Esophagus muscularis mucosa (tissue), 4 donors: ENCODE results near the gene ZNRF2.

ENCODE experiments used
- CTCF ChIP-seq, 3 experiments: fragments of 200-600 bp in 2 of 3; fragments of 450-650 bp in 1 of 3; sonication (generic) in 2 of 3; IDR thresholded peaks; one replicate each; pipeline ENCODE4 v1.5.1; 2017 to 2019; ENCODE audit warnings: antibody characterized with exemption in 3 of 3, mild to moderate bottlenecking in 2 of 3, moderate library complexity in 1 of 3
- EP300 ChIP-seq: sonication (generic); formaldehyde crosslinking; IDR thresholded peaks from one replicate; pipeline ENCODE4 v1.6.1; 2017; ENCODE audit warnings: antibody characterized with exemption
- POLR2A ChIP-seq: fragments of 450-650 bp; IDR thresholded peaks from one replicate; pipeline ENCODE4 v1.6.1; 2017; ENCODE audit warnings: antibody characterized with exemption, moderate library complexity, mild to moderate bottlenecking, low read depth
- POLR2AphosphoS5 ChIP-seq, 2 donors: sonication (generic); formaldehyde crosslinking; IDR thresholded peaks; one replicate each; pipeline ENCODE4 v1.6.1; 2017; ENCODE audit warnings: antibody characterized with exemption in 2 of 2

DNA sequence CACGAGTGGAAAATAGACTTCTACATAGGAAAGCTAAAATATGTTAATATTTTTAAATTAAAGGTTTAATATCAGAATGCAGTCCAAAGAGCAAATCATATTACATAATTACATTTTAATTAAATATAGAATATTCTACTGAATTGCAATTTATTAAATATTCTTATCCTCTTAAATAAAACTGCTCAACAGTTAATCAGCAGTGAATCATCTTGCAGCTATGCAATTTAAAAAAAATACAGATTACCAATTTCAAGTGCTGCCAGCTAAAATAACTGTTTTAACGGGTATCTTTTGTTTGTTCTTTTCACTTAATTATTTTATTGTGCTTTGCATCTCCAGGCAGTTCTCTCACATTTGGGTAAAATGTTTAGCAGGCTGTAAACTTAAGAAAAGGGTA is 82.2 kb downstream of the ZNRF2 start:
- no peak for TF ChIP-seq CTCF (IDR thresholded peaks at IDR 0.05)
- TF ChIP-seq EP300, result no peak
- TF ChIP-seq POLR2A, result no peak
- no peak for TF ChIP-seq POLR2AphosphoS5 (IDR thresholded peaks at IDR 0.05)
